ENCODE data around the gene WDR20.

Gene WDR20

DNA sequence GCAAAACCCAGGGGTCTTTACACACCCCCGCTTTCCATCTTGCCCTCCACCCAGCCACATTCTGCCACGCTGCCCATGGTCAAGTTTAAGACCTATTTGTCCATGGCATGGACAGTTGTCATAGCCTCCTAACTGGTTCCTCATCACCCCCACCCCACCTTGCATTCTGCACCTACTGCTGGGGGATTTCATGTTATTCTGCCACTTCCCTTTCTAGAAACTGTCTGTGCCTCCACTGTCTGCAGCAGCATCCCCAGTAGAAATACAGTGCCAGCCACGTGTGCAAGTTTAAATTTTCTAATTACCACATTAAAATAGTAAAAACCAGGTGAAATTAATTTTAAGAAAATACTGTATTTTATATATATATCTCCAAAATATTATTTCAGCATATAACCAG is 63.2 kb downstream of the WDR20 start:
- no peak for TF ChIP-seq CTCF (conservative IDR thresholded peaks at IDR 0.05)

DNA sequence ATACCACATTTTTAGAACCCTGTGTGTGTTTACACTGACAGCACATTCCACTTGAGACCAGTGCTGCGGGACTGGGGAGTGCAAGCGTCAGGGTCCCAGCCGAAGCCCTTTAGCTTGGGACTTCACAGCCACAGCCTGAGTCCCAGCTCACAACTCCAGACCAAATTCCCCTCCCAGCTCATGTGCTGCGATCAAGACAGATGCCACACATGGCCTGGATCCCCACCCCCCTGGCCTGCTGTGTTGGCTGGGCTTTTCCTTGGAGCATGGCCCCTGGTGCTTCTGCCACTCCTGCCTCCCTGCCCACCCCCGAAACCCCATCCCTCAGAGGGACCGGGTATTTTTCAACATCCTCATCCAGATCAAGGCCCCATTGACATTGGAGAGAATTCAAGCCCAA is 63.7 kb downstream of the WDR20 start:
- no peak for TF ChIP-seq CTCF (conservative IDR thresholded peaks at IDR 0.05)

More for the DNA sequence above, 63.2 kb downstream of the WDR20 start:
- H3K27ac ChIP-seq, result no peak overlapping the region

DNA sequence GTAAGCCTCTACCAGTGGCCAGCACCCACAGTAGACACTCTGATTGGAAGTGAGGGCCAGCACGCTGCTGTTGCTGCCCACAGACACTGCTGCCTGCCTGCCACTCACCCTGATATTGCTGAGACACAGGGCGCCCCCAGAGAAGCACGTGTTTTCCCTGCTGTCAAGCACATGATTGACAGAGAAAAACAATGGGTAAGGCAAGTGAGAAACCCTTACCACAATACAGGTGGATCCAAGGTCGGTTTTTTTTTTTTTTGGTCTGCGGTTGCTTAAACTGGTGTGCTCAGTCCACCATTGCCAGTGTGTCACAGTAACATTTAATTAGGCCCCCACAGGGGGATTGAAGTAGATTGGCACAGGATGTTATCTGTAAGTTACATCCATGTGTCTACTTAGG is 65.9 kb downstream of the WDR20 start:
- TF ChIP-seq CTCF (conservative IDR thresholded peaks at IDR 0.05), result no peak
- H3K27ac ChIP-seq, result no peak overlapping the region

More for the DNA sequence above, 63.7 kb downstream of the WDR20 start:
- H3K27ac ChIP-seq, result no peak overlapping the region

- TF ChIP-seq CTCF (conservative IDR thresholded peaks at IDR 0.05), result peak; percentile 40
- peak overlapping the region; percentile 66 for H3K27ac ChIP-seq
These were observed 67.2 kb downstream of the WDR20 start for GRCh38 chr14:102206918-102207317.

DNA sequence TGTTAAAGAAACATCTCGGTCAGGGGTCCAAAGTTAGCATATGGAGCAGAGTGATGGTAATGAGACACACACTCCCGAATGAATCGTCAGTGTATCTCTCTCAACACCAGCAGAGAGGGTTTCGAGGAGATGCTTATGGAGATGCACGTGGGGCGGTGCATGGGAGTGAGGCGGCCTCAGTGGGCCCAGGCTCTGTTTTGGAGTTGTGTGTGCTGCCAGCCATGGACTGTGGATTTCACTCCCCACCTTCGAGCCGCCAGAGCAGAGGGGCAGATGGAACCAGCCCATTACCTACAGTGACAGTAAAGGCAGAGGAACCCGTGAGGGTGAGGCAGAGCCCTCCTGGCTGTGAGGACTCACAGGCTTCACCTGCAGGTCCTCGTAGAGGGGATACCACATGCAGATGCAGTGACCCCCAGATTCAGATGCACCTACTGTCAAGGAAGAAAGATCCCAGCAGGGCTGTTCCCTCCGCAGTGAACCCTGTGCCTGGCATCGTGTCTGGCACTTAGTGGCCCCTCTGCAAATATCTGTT is 68.2 kb downstream of the WDR20 start:
- H3K27ac ChIP-seq, result no peak overlapping the region
- no peak for TF ChIP-seq CTCF (conservative IDR thresholded peaks at IDR 0.05)

GRCh38 chr14:102208741-102209140 is 69.0 kb downstream of the WDR20 start:
- no peak for TF ChIP-seq CTCF (conservative IDR thresholded peaks at IDR 0.05)
- H3K27ac ChIP-seq, result no peak overlapping the region

DNA sequence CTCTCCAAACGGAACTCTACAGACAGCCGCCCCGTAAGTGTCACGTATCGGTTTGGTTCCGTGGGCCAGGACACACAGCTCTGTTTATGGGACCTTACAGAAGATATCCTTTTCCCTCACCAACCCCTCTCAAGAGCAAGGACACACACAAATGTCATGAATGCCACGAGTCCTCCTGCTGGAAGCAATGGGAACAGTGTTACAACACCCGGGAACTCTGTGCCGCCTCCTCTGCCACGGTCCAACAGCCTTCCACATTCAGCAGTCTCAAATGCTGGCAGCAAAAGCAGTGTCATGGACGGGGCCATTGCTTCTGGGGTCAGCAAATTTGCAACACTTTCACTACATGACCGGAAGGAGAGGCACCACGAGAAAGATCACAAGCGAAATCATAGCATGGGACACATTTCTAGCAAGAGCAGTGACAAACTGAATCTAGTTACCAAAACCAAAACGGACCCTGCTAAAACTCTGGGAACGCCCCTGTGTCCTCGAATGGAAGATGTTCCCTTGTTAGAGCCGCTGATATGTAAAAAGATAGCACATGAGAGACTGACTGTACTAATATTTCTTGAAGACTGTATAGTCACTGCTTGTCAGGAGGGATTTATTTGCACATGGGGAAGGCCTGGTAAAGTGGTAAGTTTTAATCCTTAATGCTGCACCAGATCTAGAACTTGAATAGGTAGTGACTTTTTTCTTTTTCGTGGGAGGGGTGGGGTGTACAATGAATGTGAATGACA is 69.7 kb downstream of the WDR20 start:
- no peak overlapping the region for H3K27ac ChIP-seq
- TF ChIP-seq CTCF (conservative IDR thresholded peaks at IDR 0.05), result peak; percentile 27
